Stimulated activated CD8-positive, alpha-beta memory T cell treated with anti-CD3 and anti-CD28 coated beads, Interleukin-2, amount 100 ng/mL, for 1 hour (primary cell): Measurements from ENCODE around the gene ZSWIM2.
"Not testable (repeated sequence)": the region's sequence is repeated elsewhere in the genome, so short reads cannot be mapped to it uniquely, and the experiment has no call there.

ENCODE experiments used
- DNase-seq, 2 donors: peaks; one replicate each; pipeline ENCODE4 v3.0.0-alpha.2; 2020; ENCODE audit warnings: low read depth in 2 of 2

ZSWIM2 gene

DNA sequence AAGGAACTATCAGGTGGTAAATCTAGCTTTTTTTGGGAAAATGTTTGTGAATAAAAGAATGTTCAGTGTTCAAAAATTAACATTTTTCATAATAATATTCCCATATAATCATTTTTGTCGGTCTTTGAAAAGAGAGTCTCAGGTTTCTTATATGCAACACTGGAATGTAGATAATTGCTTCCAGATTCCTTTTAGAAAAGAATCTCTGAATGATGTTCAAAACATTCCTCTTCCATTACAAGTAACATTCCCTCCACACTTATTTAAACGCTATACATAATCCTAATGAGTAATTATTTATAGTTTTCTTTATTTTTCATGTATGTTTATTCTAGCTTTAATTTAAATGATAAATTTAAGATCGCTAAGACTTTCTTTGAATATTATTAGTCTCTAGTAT is 7.0 kb downstream of the ZSWIM2 start:
- DNase-seq: no peak

DNA sequence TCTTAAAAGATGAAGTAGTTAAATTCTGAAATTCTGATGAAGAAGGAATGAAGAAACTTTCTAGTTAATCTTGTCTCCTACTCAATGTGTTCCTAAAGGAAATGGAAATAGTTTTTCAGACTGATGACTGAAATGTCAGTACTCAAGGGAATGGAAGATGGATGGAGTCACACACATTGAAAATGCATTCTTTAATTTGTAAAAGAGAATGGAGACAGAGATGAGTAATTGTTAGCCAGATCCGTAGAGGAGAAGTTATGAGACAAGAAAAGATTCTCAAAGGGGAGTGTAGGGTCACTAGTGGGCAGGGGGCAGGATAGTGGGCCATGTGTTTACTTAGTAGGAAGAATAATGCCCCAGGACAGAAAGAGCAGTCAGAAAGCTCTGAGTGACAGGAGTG is 13.3 kb downstream of the ZSWIM2 start:
- no peak for DNase-seq

DNA sequence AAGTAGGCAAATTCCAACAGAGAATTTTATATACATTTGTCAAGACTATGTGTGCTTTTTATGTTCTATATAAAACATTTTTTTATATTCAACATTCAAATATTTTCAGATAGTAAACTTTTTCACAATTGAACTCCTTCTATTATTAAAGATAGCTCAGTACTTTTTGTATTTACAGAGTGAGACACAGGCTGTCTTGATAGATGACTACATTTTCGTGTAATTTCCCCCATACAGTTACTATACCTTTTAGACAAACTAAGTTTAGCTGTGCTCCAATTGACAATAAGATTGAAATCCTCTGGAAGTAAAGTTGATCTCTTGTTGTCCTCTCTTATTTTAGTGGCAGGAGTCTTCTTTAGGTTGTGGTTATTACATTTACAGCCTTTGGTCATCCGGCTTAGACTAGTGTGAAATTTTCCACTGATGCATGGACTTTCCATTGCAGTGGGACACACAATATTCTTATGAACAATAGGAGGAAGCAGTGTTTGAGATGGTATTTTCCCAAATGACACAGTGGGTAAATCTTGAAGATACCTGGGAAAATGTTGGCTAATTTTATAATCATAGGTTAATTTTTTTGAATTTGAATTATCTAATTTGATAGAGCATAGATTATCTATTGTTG is 21.0 kb downstream of the ZSWIM2 start:
- no peak for DNase-seq

DNA sequence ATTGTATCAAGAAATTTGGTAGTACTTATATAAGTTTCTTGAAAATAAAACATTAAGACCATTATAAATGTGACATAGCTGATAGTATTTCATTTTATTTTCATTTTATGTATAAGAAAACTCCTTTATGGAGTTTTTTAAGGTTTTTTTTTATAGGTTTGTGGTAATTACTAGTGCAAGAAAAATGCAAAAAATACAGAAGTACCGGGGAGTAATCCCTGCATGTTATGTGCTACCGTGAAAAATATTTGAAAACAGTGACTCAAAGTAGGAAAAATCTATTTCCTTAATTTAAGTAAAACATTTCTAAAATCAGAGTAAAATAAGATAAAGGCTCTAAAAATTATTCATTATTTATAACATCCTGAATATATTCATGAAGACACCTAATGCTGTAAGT is 21.6 kb downstream of the ZSWIM2 start:
- DNase-seq: no peak

DNA sequence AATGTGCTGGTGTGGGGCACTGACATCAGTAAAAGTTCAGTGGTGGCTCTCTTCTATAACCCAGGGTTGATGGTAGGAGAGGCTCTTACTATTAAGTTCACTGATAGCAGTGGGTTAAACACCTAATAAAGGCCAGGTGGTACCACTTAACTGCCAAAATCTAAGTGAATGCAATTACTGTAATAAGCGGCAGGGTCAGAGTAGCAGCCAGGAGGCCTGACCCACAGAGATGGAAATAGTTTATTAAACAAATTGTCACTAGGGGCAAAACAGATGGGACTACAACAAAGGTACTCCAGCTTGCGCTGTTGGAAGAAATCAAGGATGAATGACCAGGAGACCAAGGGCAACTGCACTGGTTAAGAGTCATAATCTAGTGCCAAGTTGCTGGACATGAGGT is 26.6 kb downstream of the ZSWIM2 start:
- no peak for DNase-seq

DNA sequence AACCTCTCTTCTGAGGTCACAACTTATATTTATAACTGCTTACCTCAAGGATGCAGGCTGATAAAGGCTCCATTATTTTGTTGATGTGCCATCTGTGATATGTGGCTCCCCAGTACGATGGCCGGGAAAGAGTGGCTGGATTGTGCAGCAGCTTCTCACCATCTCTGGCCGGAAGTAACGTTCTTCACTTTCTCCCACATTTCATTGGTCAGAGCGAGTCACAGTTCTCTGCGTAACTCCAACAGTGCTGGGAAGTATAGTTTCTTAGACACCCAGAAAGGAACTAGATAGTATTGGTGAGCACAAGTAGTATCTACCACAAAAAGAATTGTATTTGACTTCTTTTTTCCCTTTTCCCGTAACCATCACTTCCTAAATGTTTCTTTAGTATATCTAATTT is 28.7 kb downstream of the ZSWIM2 start:
- DNase-seq: no peak

DNA sequence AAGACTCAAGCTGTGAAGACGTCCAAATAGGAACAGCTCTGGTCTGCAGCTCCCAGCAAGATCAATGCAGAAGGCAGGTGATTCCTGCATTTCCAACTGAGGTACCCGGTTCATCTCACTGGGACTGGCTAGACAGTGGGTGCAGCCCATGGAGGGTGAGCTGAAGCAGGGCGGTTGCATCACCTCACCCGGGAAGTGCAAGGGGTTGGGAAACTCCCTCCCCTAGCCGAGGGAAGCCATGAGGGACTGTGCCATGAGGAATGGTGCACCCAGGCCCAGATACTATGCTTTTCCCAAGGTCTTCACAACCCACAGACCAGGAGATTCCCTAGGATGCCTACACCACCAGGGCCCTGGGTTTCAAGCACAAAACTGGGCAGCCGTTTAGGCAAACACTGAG is 37.2 kb downstream of the ZSWIM2 start:
- DNase-seq: not testable (repeated sequence)

DNA sequence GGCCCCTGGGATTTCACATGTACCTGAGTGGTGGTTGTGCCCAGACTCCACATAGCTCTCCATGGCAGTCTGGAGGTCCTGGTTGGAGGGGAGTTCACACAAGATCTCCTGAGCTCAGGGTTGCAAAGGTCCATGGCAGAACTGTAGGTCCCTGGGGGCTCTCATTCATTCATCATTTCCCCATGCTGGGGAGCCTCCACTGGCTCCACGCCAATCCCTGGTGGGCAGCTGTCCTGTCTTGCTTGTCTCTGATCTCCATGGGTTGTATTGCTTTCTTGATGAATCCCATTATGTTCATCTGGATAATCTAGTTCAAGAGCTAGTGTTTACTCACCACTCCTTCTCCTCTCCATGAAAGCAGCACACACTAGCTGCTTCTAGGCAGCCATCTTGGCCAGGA is 42.4 kb downstream of the ZSWIM2 start:
- no peak for DNase-seq

DNA sequence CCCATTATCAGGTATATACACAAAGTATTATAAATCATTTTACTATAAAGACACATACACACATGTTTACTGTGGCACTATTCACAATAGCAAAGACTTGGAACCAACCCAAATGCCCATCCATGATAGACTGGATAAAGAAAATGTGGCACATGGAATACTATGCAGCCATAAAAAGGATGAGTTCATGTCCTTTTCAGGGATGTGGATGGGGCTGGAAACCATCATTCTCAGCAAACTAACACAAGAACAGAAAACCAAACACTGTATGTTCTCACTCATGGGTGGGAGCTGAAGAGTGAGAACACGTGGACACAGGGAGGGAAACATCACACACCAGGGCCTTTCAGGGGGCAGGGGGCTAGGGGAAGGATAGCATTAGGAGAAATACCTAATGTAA is 50.4 kb downstream of the ZSWIM2 start:
- not testable (repeated sequence) for DNase-seq

DNA sequence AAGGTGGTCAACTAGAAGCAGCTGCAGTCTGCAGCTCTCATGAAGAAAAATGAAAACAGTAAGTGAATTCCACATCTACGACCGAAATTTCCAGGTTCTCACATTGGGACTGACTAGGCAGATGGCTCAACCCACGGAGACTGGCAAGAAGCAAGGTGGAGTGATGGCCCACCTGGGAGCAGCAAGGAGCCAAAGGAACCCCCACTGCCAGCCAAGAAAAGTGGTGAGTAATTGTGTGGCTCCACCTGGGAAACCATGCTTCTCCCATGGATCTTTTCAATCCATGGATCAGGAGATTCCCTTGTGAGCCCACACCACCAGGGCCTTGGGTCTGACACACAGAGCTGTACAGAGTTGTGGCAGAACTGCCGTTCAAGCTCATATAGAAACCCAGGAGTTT is 64.0 kb downstream of the ZSWIM2 start:
- no peak for DNase-seq

DNA sequence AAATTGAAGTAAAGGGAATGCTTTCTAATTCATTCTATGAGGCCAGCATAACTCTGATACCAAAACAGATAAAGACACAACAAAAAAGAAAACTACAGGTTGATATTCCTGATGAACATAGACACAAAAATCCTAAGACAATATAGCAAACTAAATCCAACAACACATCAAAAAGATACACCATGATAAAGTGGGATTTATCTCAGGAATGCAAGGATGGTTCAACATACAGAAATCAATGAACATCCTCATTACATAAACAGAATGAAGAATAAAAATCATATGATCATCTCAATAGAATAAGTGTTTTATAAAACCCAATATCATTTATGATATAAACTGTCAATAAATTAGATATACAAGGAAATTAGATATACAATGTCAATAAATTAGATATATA is 65.7 kb downstream of the ZSWIM2 start:
- no peak for DNase-seq

DNA sequence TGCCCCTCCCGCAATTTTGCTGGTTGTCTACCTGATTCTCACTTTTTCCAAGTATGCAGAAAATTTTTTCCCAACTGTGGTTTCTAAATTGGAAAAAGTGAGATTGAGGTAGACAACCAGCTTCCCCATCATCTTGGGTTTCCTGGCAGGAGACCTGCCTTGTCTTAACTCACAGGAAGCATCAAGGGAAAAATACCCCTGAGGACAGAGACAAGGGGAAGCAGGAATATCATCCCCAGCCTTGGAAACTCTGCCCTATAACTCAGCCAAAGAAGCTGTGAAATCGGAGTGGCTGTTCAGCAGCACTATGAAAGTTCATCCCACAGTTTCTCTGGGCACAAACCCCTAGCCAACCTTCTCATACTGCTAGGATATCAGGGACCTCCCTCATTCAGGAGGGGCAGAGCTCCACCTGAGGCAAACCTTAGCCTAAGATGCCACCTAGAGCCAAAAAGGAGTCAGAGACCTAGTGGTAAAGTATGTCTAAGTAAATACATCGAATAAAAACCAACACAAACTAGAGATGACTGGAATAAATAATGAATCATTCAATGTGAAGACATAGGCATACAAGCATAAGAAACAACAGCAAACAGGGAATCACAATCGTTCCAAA is 68.2 kb downstream of the ZSWIM2 start:
- no peak for DNase-seq
